SK-N-SH (cell line): ENCODE data around the gene PAPPA2.
"Not testable (repeated sequence)": the region's sequence is repeated elsewhere in the genome, so short reads cannot be mapped to it uniquely, and the experiment has no call there.

Experiments
- CHD2 ChIP-seq: fragments of 150-350 bp; IDR thresholded peaks from 2 replicates; pipeline ENCODE4 v1.6.1; 2018; ENCODE audit warnings: low read length; ENCODE audit not compliant: partially characterized antibody
- EP300 ChIP-seq, 2 experiments: IDR thresholded peaks; 2 replicates each; pipeline versions ENCODE4 v1.4.0 to v1.6.1; 2012; ENCODE audit warnings: borderline replicate concordance in 1 of 2, low read depth in 1 of 2, low read length in 1 of 2
- JUND ChIP-seq: IDR thresholded peaks from 2 replicates; pipeline ENCODE4 v1.4.0; 2012
- REST ChIP-seq: IDR thresholded peaks from 2 replicates; pipeline ENCODE4 v1.6.1; 2012; ENCODE audit warnings: mild to moderate bottlenecking, low read depth, low read length, moderate library complexity
- RFX5 ChIP-seq: IDR thresholded peaks from 2 replicates; pipeline ENCODE4 v1.6.1; 2012; ENCODE audit warnings: mild to moderate bottlenecking, improper control_type of control experiment, low read length

GRCh38 chr1:176561761-176562160 is 98.8 kb downstream of the PAPPA2 start:
- not testable (repeated sequence) for TF ChIP-seq REST; CHD2; RFX5; EP300 (IDR thresholded peaks at IDR 0.05; ENCODE audit: borderline replicate concordance in 1 of 2, low read depth in 1 of 2, low read length in 1 of 2); JUND
